ENCODE measurements around the gene SCARF2. TPM values are rescaled to one million over a fixed set of nuclear protein-coding genes. Genes with fewer than 3 reads are reported as not detected.
"Not testable (repeated sequence)": the region's sequence is repeated elsewhere in the genome, so short reads cannot be mapped to it uniquely, and the experiment has no call there.

Gene SCARF2
- total and polyA plus RNA-seq, 2 experiments from 2014 or later: 7.9 to 45.6 TPM

DNA sequence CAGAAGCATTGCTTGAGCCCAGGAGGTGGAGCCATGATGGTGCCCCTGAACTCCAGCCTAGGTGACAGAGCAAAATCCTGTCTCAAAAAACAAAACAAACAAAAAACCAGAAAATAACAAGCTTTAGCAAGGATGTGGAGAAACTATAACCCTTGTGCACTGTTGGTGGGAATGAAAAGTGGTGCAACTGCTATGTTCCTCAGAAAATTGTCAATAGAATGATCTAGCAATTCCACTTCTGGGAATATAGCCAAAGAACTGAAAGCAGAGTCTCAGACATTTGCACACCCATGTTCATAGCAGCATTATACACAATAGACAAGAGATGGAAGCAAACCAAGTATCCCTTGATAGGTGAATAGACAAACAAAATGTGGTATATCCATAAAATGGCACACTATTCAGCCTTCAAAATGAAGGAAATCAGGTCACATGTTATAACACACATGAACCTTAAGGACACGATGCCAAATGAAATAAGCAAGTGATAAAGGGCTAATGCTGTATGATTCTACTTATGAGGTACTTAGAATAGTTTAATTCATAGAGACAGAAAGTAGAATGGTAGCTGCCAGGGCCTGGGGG is 42.1 kb upstream of the SCARF2 start:
- no peaks in the 10 kb centered on the region for H3K9me3 ChIP-seq (ENCODE audit: low read depth)
- no peak overlapping the region for H3K4me2 ChIP-seq (ENCODE audit: unreplicated experiment)
- WGBS, 2 experiments (ENCODE audit: low coverage in 1 of 2, low lambda C conversion rate in 2 of 2, missing lambda C conversion rate in 2 of 2): 97 to 100% methylated on average over 1 of the region's 1 CpG
- no peak overlapping the region for H3K4me3 ChIP-seq
- no peaks in the 10 kb centered on the region for H4K20me1 ChIP-seq (ENCODE audit: insufficient read depth)
- no peaks in the 10 kb centered on the region for H3K4me1 ChIP-seq (ENCODE audit: insufficient read depth)
- TF ChIP-seq EZH2 (IDR thresholded peaks at IDR 0.05; ENCODE audit: insufficient read depth, poor library complexity, severe bottlenecking) (no peak), EZH2phosphoT487 (IDR thresholded peaks at IDR 0.05; ENCODE audit: insufficient read depth, low read depth) (no peak)
- no peaks in the 10 kb centered on the region for H3K36me3 ChIP-seq (ENCODE audit: low read depth)
- in situ Hi-C loops (cut with MboI): no loop called here
- no peaks in the 10 kb centered on the region for H3K9me2 ChIP-seq (ENCODE audit: insufficient read depth)
- no peak overlapping the region for H3K9ac ChIP-seq
- H3K27ac ChIP-seq: no peak overlapping the region
- peaks cover 4% of the 10 kb centered on the region; the same call in 1 of the 2 replicates for H3F3A ChIP-seq (ENCODE audit: insufficient read depth)
- no peak for DNase-seq
- H3K79me2 ChIP-seq (ENCODE audit: insufficient read depth): peaks cover 58% of the 10 kb centered on the region
- no peak overlapping the region for H2AFZ ChIP-seq
- no peaks in the 10 kb centered on the region for H3K27me3 ChIP-seq (replicated peaks; ENCODE audit: insufficient read depth)

DNA sequence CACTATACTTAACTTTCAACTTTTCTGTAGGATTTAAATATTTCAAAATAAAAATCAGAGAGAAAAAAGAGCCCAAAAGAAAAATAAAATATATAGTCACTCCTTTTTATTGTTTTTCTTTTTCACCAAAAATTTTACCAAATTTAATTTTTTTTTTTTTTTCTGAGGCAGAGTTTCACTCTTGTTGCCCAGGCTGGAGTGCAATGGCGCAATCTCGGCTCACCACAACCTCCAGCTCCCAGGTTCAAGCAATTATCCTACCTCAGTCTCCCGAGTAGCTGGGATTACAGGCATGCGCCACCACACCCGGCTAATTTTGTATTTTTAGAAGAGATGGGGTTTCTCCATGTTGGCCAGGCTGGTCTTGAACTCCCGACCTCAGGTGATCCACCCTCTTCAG is 40.4 kb upstream of the SCARF2 start:
- DNase-seq; H3K9me3 ChIP-seq (ENCODE audit: low read depth); H3K4me2 ChIP-seq (ENCODE audit: unreplicated experiment); H3F3A ChIP-seq (ENCODE audit: insufficient read depth); H3K4me1 ChIP-seq (ENCODE audit: insufficient read depth); H3K4me3 ChIP-seq; H4K20me1 ChIP-seq (ENCODE audit: insufficient read depth); H3K27ac ChIP-seq; H3K9ac ChIP-seq; H2AFZ ChIP-seq; in situ Hi-C loops (cut with MboI); H3K27me3 ChIP-seq (replicated peaks; ENCODE audit: insufficient read depth); H3K9me2 ChIP-seq (ENCODE audit: insufficient read depth); H3K36me3 ChIP-seq (ENCODE audit: low read depth): not testable (repeated sequence)
- 92 to 96% methylated on average over 5 to 6 of the region's 6 CpGs for WGBS, 2 experiments (ENCODE audit: low coverage in 1 of 2, low lambda C conversion rate in 2 of 2, missing lambda C conversion rate in 2 of 2)
- peaks cover 41% of the 10 kb centered on the region for H3K79me2 ChIP-seq (ENCODE audit: insufficient read depth)

DNA sequence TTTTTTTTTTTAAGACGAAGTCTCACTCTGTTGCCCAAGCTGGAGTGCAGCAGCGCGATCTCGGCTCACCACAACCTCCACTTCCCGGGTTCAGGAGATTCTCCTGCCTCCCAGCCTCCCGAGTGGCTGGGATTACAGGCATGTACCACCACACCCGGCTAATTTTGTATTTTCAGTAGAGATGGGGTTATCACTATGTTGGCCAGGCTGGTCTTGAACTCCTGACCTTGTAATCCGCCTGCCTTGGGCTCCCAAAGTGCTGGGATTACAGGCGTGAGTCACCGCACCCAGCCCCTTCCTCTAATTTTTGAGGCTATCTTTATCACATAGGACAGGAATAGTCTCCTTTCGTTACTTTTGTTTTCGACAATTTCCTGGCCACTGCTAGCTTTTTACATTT is 37.9 kb upstream of the SCARF2 start:
- H3K9me3 ChIP-seq (ENCODE audit: low read depth); H3K4me3 ChIP-seq; H3K9me2 ChIP-seq (ENCODE audit: insufficient read depth); H3K27ac ChIP-seq; H4K20me1 ChIP-seq (ENCODE audit: insufficient read depth); H3K4me2 ChIP-seq (ENCODE audit: unreplicated experiment); H3K9ac ChIP-seq; H3F3A ChIP-seq (ENCODE audit: insufficient read depth); H3K36me3 ChIP-seq (ENCODE audit: low read depth); DNase-seq; H2AFZ ChIP-seq; H3K4me1 ChIP-seq (ENCODE audit: insufficient read depth); in situ Hi-C loops (cut with MboI); H3K27me3 ChIP-seq (replicated peaks; ENCODE audit: insufficient read depth): not testable (repeated sequence)
- peaks cover 21% of the 10 kb centered on the region for H3K79me2 ChIP-seq (ENCODE audit: insufficient read depth)
- WGBS, 2 experiments (ENCODE audit: low coverage in 1 of 2, low lambda C conversion rate in 2 of 2, missing lambda C conversion rate in 2 of 2): 92 to 97% methylated on average over 11 to 12 of the region's 12 CpGs

DNA sequence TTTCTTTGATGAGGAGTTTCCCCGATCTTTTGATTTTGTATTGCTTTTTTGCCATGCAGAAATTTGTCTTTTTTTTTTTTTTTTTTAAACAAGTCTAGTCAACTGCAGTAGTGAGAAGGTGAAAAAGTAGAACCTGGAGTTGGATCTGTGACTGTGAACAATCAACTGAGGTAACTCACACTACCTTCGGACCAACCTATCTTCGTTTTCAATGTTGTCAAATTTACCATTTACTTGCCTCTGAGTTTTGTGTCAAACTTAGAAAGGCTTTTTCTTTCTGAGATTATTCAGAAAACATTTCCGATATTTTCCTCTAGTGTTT is 37.5 kb upstream of the SCARF2 start:
- Histone ChIP-seq H3F3A (ENCODE audit: insufficient read depth) (no peaks in the 10 kb centered on the region), H3K4me1 (ENCODE audit: insufficient read depth) (no peaks in the 10 kb centered on the region), H3K27ac (no peak overlapping the region), H3K79me2 (ENCODE audit: insufficient read depth) (peaks cover 16% of the 10 kb centered on the region), H3K4me2 (ENCODE audit: unreplicated experiment) (no peak overlapping the region), H3K4me3 (no peak overlapping the region), H4K20me1 (ENCODE audit: insufficient read depth) (no peaks in the 10 kb centered on the region), H3K36me3 (ENCODE audit: low read depth) (0 out of 2 replicates have a peak, but pooled peaks cover 3% of the 10 kb centered on the region), H3K9me3 (ENCODE audit: low read depth) (no peaks in the 10 kb centered on the region), H3K9ac (no peak overlapping the region), H3K27me3 (replicated peaks; ENCODE audit: insufficient read depth) (no peaks in the 10 kb centered on the region), H3K9me2 (ENCODE audit: insufficient read depth) (no peaks in the 10 kb centered on the region), H2AFZ (no peak overlapping the region)
- WGBS, 2 experiments (ENCODE audit: low coverage in 1 of 2, low lambda C conversion rate in 2 of 2, missing lambda C conversion rate in 2 of 2): 92 to 98% methylated on average over 4 of the region's 4 CpGs
- TF ChIP-seq EZH2phosphoT487 (IDR thresholded peaks at IDR 0.05; ENCODE audit: insufficient read depth, low read depth): no peak
- in situ Hi-C loops (cut with MboI): no loop called here
- no peak for DNase-seq

DNA sequence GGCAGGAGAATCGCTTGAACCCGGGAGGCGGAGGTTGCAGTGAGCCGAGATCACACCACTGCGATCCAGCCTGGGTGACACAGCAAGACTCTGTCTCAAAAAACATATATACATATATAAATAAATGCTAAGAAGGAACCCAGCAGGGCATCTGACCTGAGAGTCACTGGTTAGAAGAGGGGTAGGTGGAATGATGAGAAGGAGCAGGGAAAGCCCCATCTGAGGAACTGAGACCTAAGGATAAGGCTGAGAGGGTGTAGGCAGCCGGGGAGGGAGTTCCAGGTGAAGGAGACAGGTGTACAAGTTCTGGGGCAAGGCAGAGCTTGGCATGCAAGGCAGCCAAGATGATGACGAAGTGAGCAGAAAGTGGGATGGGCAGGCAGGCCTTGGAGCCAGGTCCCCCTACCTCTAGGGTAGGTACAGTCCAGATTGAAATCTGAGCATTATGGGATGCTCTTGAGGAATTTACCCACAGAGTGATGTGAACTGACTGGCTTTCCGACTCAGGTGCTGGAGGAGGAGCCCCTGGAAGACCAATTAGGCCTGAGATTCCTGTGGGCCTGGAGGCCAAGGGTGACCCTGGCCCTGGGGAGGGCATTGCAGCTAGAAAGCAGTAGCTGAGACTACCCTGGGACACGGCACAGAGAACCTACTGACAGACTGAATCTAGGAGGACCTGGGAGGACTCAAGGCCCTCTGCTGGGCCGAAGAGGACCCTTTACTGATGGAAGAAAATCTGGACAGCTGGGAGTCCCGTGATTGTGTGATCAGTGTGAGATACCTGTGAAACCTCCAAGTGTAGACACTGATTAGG is 35.2 kb upstream of the SCARF2 start:
- H3K9me3 ChIP-seq (ENCODE audit: low read depth): no peaks in the 10 kb centered on the region
- H3K27ac ChIP-seq: no peak overlapping the region
- no peaks in the 10 kb centered on the region for H3F3A ChIP-seq (ENCODE audit: insufficient read depth)
- peaks cover 8% of the 10 kb centered on the region for H3K79me2 ChIP-seq (ENCODE audit: insufficient read depth)
- H3K9ac ChIP-seq: no peak overlapping the region
- no peaks in the 10 kb centered on the region for H3K4me1 ChIP-seq (ENCODE audit: insufficient read depth)
- no peak for DNase-seq
- 86% methylated on average over 11 of the region's 11 CpGs for WGBS, 2 experiments (ENCODE audit: low coverage in 1 of 2, low lambda C conversion rate in 2 of 2, missing lambda C conversion rate in 2 of 2)
- no peaks in the 10 kb centered on the region for H3K9me2 ChIP-seq (ENCODE audit: insufficient read depth)
- no peak overlapping the region for H3K4me3 ChIP-seq
- no peaks in the 10 kb centered on the region for H3K27me3 ChIP-seq (replicated peaks; ENCODE audit: insufficient read depth)
- H3K36me3 ChIP-seq (ENCODE audit: low read depth): 0 out of 2 replicates have a peak, but pooled peaks cover 11% of the 10 kb centered on the region
- no peak overlapping the region for H3K4me2 ChIP-seq (ENCODE audit: unreplicated experiment)
- no peak overlapping the region for H2AFZ ChIP-seq
- TF ChIP-seq EZH2 (IDR thresholded peaks at IDR 0.05; ENCODE audit: insufficient read depth, poor library complexity, severe bottlenecking): no peak
- no peak for TF ChIP-seq EZH2phosphoT487 (IDR thresholded peaks at IDR 0.05; ENCODE audit: insufficient read depth, low read depth)
- no peaks in the 10 kb centered on the region for H4K20me1 ChIP-seq (ENCODE audit: insufficient read depth)
- in situ Hi-C loops (cut with MboI): no loop called here

Data from GM23248 (cell line).